ENCODE data around the gene HYI.

The HYI gene

GRCh38 chr1:43423672-43424550 lies 29.8 kb downstream of the HYI start:
- TF ChIP-seq CTCF (IDR thresholded peaks at IDR 0.05), result no peak

- TF ChIP-seq CTCF (IDR thresholded peaks at IDR 0.05), result no peak
Observed at GRCh38 chr1:43422995-43423671, 30.6 kb downstream of the HYI start.

GRCh38 chr1:43421976-43422750 lies 31.6 kb downstream of the HYI start:
- TF ChIP-seq CTCF (IDR thresholded peaks at IDR 0.05), result no peak

GRCh38 chr1:43421396-43421795 lies 32.3 kb downstream of the HYI start:
- TF ChIP-seq CTCF (IDR thresholded peaks at IDR 0.05), result no peak

GRCh38 chr1:43420874-43421273 lies 32.9 kb downstream of the HYI start:
- no peak for TF ChIP-seq CTCF (IDR thresholded peaks at IDR 0.05)

GRCh38 chr1:43419627-43420425 lies 33.9 kb downstream of the HYI start:
- no peak for TF ChIP-seq CTCF (IDR thresholded peaks at IDR 0.05)

- no peak for TF ChIP-seq CTCF (IDR thresholded peaks at IDR 0.05)
Observed at GRCh38 chr1:43418858-43419257, 34.9 kb downstream of the HYI start.
